Mammary epithelial cell (primary cell): ENCODE measurements around the gene TUT4.

Experiments used
- CTCF ChIP-seq, 2 donors: IDR thresholded peaks in 1 of 2; conservative IDR thresholded peaks in 1 of 2; 2 replicates each; pipeline ENCODE4 v1.5.1; 2011 to 2012; ENCODE audit warnings: inconsistent platforms in 2 of 2, low read length in 2 of 2, mild to moderate bottlenecking in 2 of 2, control low read depth in 1 of 2, low read depth in 1 of 2; ENCODE audit not compliant: insufficient read depth in 1 of 2; ENCODE audit errors: extremely low read depth in 1 of 2
- EZH2 ChIP-seq: IDR thresholded peaks from 2 replicates; pipeline ENCODE4 v1.6.1; 2012; ENCODE audit warnings: low read length, inconsistent platforms, borderline replicate concordance

DNA sequence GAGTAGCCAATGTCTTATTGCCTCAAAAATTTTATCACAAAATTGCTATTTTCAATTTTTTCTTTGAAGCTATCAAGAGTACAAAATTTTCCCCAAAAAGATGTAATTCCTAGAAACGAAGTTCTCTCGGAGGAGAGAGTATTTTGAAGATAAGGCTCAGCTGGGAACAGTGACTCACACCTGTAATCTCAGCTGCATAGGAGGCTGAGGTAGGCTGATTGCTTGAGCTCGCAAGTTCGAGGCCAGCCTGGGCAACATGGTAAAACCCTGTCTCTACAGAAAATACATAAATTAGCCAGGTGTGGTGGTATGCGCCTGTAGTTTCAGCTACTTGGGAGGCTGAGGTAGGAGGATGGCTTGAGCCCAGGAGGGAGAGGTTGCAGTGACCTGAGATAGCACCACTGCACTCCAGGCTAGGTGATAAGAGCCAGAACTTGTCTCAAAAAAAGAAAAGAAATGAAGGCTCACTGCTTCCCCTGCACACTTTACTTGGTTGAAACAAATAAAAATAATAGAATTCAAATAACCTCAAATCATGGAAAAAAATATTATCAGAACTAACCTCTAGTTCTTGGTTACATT, 22.2 kb downstream of the TUT4 start:
- TF ChIP-seq EZH2 (no peak), CTCF (conservative IDR thresholded peaks at IDR 0.05 in 1 of 2, IDR thresholded peaks at IDR 0.05 in 1 of 2; ENCODE audit: extremely low read depth in 1 of 2, insufficient read depth in 1 of 2, low read depth in 1 of 2, low read length in 2 of 2) (no peak)
